GM20000 (cell line): ENCODE data around the gene WDR49.

Experiments used
- DNase-seq: peaks from one replicate; pipeline ENCODE4 v3.0.0; 2012; ENCODE audit warnings: low spot score
- CTCF ChIP-seq: IDR thresholded peaks from 2 replicates; pipeline ENCODE4 v1.5.1; 2012; ENCODE audit warnings: mild to moderate bottlenecking, control low read depth; ENCODE audit errors: extremely low read depth, missing control alignments

The WDR49 gene

GRCh38 chr3:167554898-167555297 lies 98.8 kb downstream of the WDR49 start:
- no peak for DNase-seq
- TF ChIP-seq CTCF = no peak

- TF ChIP-seq CTCF = no peak
- DNase-seq = no peak
Measured at GRCh38 chr3:167538081-167538480, 115.7 kb downstream of the WDR49 start.

- no peak for TF ChIP-seq CTCF
- DNase-seq = no peak
Measured at GRCh38 chr3:167521006-167521355, 132.8 kb downstream of the WDR49 start.

- no peak for TF ChIP-seq CTCF
- no peak for DNase-seq
Measured at GRCh38 chr3:167520266-167521005, 133.3 kb downstream of the WDR49 start.

- TF ChIP-seq CTCF = no peak
- no peak for DNase-seq
Measured at GRCh38 chr3:167507954-167508353, 145.8 kb downstream of the WDR49 start.

- no peak for TF ChIP-seq CTCF
- no peak for DNase-seq
Measured at GRCh38 chr3:167502401-167502800, 151.3 kb downstream of the WDR49 start.

- TF ChIP-seq CTCF = no peak
- DNase-seq = no peak
Measured at GRCh38 chr3:167501941-167502340, 151.8 kb downstream of the WDR49 start.
